Measurements from ENCODE around the gene PTGDR. TPM values are rescaled to one million over a fixed set of nuclear protein-coding genes. Genes with fewer than 3 reads are reported as not detected.

Gene PTGDR
- total and polyA plus RNA-seq, 9 of the 15 experiments (the other 6 are each of a cell fraction or from before 2014, with no cell fraction given): not detected

GRCh38 chr14:52253503-52253902 lies 14.0 kb upstream of the PTGDR start:
- WGBS (ENCODE audit: insufficient coverage, low coverage, missing lambda C conversion rate): 6% methylated on average over 3 of the region's 3 CpGs
- H3K9ac ChIP-seq (ENCODE audit: insufficient read depth in 1 of 2, low read depth in 2 of 2, low read length in 2 of 2): no peak overlapping the region
- no peak overlapping the region for H3K27ac ChIP-seq (ENCODE audit: extremely low read depth, low read depth, low read length)
- in situ Hi-C loops (cut with MboI) (no loop called here), intact Hi-C loops (cut with micrococcal nuclease) (no loop called here)
- DNase-seq (ENCODE audit: extremely low read depth in 1 of 4, low spot score in 3 of 4): no peak
- no peak overlapping the region for H2AFZ ChIP-seq (ENCODE audit: low read depth, low read length)
- no peak for FAIRE-seq
- BruUV-seq (replicated peaks): no TSS peak
- no peaks in the 10 kb centered on the region for H3K27me3 ChIP-seq (ENCODE audit: control insufficient read depth in 2 of 2, insufficient read depth in 2 of 2, low read length in 2 of 2)
- H3K4me1 ChIP-seq (replicated peaks in 1 of 2; ENCODE audit: control insufficient read depth in 2 of 2, insufficient read depth in 2 of 2, low read length in 2 of 2): no peaks in the 10 kb centered on the region
- POLR2A ChIA-PET: interaction anchor here (0.8 kb wide), 1 partner anchor 13 kb away, joined by 3 read pairs; no protein-coding TSS in a partner anchor
- CTCF ChIA-PET (ENCODE audit: low intra/inter-chr PET ratio): no interaction called here
- H3K4me2 ChIP-seq (ENCODE audit: insufficient read depth, low read length): no peak overlapping the region
- H4K20me1 ChIP-seq (replicated peaks; ENCODE audit: control insufficient read depth, insufficient read depth, low read length): no peaks in the 10 kb centered on the region
- H3K9me1 ChIP-seq (ENCODE audit: control insufficient read depth, insufficient read depth, low read length): no peaks in the 10 kb centered on the region
- no peaks in the 10 kb centered on the region for H3K79me2 ChIP-seq (ENCODE audit: control insufficient read depth, insufficient read depth, low read length)
- no peak overlapping the region for H3K4me3 ChIP-seq
- no peak for ATAC-seq
- TF ChIP-seq POLR2H (tag; IDR thresholded peaks at IDR 0.05; ENCODE audit: low read depth) (no peak), JUND (IDR thresholded peaks at IDR 0.05; ENCODE audit: borderline replicate concordance, low read depth, low read length) (no peak), JUND (tag; IDR thresholded peaks at IDR 0.05; ENCODE audit: borderline replicate concordance, low read depth, low read length) (no peak), RUNX1 (IDR thresholded peaks at IDR 0.05; ENCODE audit: low read depth) (no peak)
- no peaks in the 10 kb centered on the region for H3K36me3 ChIP-seq (ENCODE audit: control insufficient read depth, insufficient read depth, low read length)
- H3K9me3 ChIP-seq (replicated peaks; ENCODE audit: control insufficient read depth, insufficient read depth, low read depth, low read length): no peaks in the 10 kb centered on the region

DNA sequence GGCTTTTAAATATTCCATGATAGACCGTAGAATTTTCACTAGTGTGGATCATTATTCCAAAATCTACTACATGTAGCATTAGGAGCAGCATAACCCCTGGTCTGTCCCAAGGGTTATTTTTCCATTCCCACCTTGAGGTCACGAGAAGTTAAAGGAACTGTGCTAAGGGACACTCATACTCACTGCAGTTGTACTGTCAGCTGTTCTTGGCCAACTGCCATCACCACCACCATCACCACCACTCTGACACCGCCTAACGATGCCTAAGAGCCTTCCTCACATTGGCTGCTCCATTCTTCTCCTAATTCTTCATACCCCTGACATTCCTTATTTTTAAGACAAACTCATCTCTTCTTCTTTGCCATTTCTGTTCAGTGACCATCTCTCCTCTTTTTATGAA lies 13.4 kb upstream of the PTGDR start:
- BruUV-seq (replicated peaks): no TSS peak
- CTCF ChIA-PET (ENCODE audit: low intra/inter-chr PET ratio): no interaction called here
- POLR2A ChIA-PET: interaction anchor here (0.8 kb wide), 1 partner anchor 12 kb away, joined by 3 read pairs; no protein-coding TSS in a partner anchor

More for the DNA sequence above, 13.4 kb upstream of the PTGDR start:
- in situ Hi-C loops (cut with MboI) (no loop called here), intact Hi-C loops (cut with micrococcal nuclease) (no loop called here)
- ATAC-seq (no peak), DNase-seq (ENCODE audit: extremely low read depth in 1 of 4, low spot score in 3 of 4) (no peak), FAIRE-seq (no peak)
- Histone ChIP-seq H3K27me3 (ENCODE audit: control insufficient read depth in 2 of 2, insufficient read depth in 2 of 2, low read length in 2 of 2) (no peaks in the 10 kb centered on the region), H3K9me3 (replicated peaks; ENCODE audit: control insufficient read depth, insufficient read depth, low read depth, low read length) (no peaks in the 10 kb centered on the region), H3K79me2 (ENCODE audit: control insufficient read depth, insufficient read depth, low read length) (no peaks in the 10 kb centered on the region), H2AFZ (ENCODE audit: low read depth, low read length) (no peak overlapping the region), H4K20me1 (replicated peaks; ENCODE audit: control insufficient read depth, insufficient read depth, low read length) (no peaks in the 10 kb centered on the region), H3K9me1 (ENCODE audit: control insufficient read depth, insufficient read depth, low read length) (no peaks in the 10 kb centered on the region), H3K4me3 (no peak overlapping the region), H3K4me1 (replicated peaks in 1 of 2; ENCODE audit: control insufficient read depth in 2 of 2, insufficient read depth in 2 of 2, low read length in 2 of 2) (no peaks in the 10 kb centered on the region), H3K27ac (ENCODE audit: extremely low read depth, low read depth, low read length) (no peak overlapping the region), H3K36me3 (ENCODE audit: control insufficient read depth, insufficient read depth, low read length) (no peaks in the 10 kb centered on the region), H3K9ac (ENCODE audit: insufficient read depth in 1 of 2, low read depth in 2 of 2, low read length in 2 of 2) (no peak overlapping the region), H3K4me2 (ENCODE audit: insufficient read depth, low read length) (no peak overlapping the region)
- no peak for TF ChIP-seq ZKSCAN8 (CRISPR knock-in tag; IDR thresholded peaks at IDR 0.05)
- TF ChIP-seq, protein P1, sequence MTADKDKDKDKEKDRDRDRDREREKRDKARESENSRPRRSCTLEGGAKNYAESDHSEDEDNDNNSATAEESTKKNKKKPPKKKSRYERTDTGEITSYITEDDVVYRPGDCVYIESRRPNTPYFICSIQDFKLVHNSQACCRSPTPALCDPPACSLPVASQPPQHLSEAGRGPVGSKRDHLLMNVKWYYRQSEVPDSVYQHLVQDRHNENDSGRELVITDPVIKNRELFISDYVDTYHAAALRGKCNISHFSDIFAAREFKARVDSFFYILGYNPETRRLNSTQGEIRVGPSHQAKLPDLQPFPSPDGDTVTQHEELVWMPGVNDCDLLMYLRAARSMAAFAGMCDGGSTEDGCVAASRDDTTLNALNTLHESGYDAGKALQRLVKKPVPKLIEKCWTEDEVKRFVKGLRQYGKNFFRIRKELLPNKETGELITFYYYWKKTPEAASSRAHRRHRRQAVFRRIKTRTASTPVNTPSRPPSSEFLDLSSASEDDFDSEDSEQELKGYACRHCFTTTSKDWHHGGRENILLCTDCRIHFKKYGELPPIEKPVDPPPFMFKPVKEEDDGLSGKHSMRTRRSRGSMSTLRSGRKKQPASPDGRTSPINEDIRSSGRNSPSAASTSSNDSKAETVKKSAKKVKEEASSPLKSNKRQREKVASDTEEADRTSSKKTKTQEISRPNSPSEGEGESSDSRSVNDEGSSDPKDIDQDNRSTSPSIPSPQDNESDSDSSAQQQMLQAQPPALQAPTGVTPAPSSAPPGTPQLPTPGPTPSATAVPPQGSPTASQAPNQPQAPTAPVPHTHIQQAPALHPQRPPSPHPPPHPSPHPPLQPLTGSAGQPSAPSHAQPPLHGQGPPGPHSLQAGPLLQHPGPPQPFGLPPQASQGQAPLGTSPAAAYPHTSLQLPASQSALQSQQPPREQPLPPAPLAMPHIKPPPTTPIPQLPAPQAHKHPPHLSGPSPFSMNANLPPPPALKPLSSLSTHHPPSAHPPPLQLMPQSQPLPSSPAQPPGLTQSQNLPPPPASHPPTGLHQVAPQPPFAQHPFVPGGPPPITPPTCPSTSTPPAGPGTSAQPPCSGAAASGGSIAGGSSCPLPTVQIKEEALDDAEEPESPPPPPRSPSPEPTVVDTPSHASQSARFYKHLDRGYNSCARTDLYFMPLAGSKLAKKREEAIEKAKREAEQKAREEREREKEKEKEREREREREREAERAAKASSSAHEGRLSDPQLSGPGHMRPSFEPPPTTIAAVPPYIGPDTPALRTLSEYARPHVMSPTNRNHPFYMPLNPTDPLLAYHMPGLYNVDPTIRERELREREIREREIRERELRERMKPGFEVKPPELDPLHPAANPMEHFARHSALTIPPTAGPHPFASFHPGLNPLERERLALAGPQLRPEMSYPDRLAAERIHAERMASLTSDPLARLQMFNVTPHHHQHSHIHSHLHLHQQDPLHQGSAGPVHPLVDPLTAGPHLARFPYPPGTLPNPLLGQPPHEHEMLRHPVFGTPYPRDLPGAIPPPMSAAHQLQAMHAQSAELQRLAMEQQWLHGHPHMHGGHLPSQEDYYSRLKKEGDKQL (CRISPR knock-in tag; IDR thresholded peaks at IDR 0.05; ENCODE audit: borderline replicate concordance): no peak
- WGBS (ENCODE audit: insufficient coverage, low coverage, missing lambda C conversion rate): 3% methylated on average over 4 of the region's 4 CpGs
